Pancreas (tissue), 10 donors: ENCODE data around the gene CAPN13. TPM values are rescaled to one million over a fixed set of nuclear protein-coding genes. Genes with fewer than 3 reads are reported as not detected.

Experiments
- ATAC-seq, 4 donors: fragments of 200-7000 bp; cut with Tn5 transposase; one replicate each; pipeline versions ENCODE4 v1.8.0 to v1.9.1; 2020; ENCODE audit warnings: mild to moderate bottlenecking in 4 of 4, moderate library complexity in 4 of 4
- DNase-seq, 6 donors: peaks; one replicate each; pipeline ENCODE4 v3.0.0-alpha.2; 2020
- FAIRE-seq: peaks from 2 replicates; lab custom pipeline; 2012; peaks lifted over from hg19 to GRCh38; lab: Jason Lieb, UNC
- H3K27ac ChIP-seq, 4 donors: fragments of 200-600 bp; sonication (generic); 1 replicate in 3 of 4; 2 replicates in 1 of 4; pipeline versions ENCODE4 v1.5.0 to v1.8.0; 2020
- H3K27me3 ChIP-seq, 4 donors: fragments of 200-600 bp; one replicate each; pipeline ENCODE4 v1.8.0; 2021
- H3K36me3 ChIP-seq, 3 donors: fragments of 200-600 bp; sonication (generic) in 1 of 3; one replicate each; pipeline versions ENCODE4 v1.5.0 to v1.8.0; 2020 to 2021
- H3K4me1 ChIP-seq, 3 donors: fragments of 200-600 bp; one replicate each; pipeline ENCODE4 v1.8.0; 2021
- H3K4me3 ChIP-seq, 4 donors: fragments of 200-600 bp; sonication (generic) in 2 of 4; one replicate each; pipeline versions ENCODE4 v1.5.0 to v1.8.0; 2020 to 2021
- H3K9me3 ChIP-seq, 4 donors: fragments of 200-600 bp; one replicate each; pipeline ENCODE4 v1.8.0; 2021
- whole genome bisulfite sequencing, 2 donors: extraction: QIAGEN DNeasy Blood & Tissue Kit; methylation state at CpG; one replicate each; pipeline ENCODE4 v1.1.7; 2013; 5-methylcytosine and 5-hydroxymethylcytosine counted together
- intact Hi-C, 3 donors: fragments of 100-400 bp; cut with DNase I; formaldehyde crosslinking; loops; one replicate each; pipeline versions ENCODE4 v1.11.1 to v1.14.2; 2022
- polyA plus RNA-seq, 2 donors: library from polyadenylated mRNA; stranded (reverse); fragments of 200-250 nt; gene quantifications; one replicate each; pipeline ENCODE4 v1.2.3, GENCODE V29; 2013
- total RNA-seq, 6 donors: library from RNA; stranded (reverse); fragmentation: NEBNext Ultra II Directional in 4 of 6; extraction: Animal tissue kit (Norgen Biotek cat#: 25700) in 4 of 6; gene quantifications; one replicate each; pipeline versions ENCODE4 v1.2.1 to v1.2.4, GENCODE V29; 2021 to 2023
- TF ChIP-seq, protein P1 (sequence below), 4 donors: fragments of 200-600 bp; sonication (generic) in 3 of 4; IDR thresholded peaks; one replicate each; pipeline versions ENCODE4 v1.5.0 to v1.8.0; 2021; ENCODE audit warnings: antibody characterized with exemption in 4 of 4
- donor health status: healthy with polysubstance abuse.
- donor health status: DM: no; HTN: no; CAD: no; lungs with moderate emphysema.
- donor health status: DM: no; HTN: no; CAD: no.
- donor health status: control.
- donor health status: control.
- donor health status: Bipolar disorder and iron deficiency.
- donor health status: DM: yes; HTN: yes; CAD: no.
- donor health status: DM: no; HTN: no; CAD: no.
- donor health status: DM: no; HTN: no; CAD: no.
- donor health status: DM: yes; HTN: yes; CAD: no.

The CAPN13 gene
- total and polyA plus RNA-seq, 8 donors = 2.7 to 18.3 (median 6.5) TPM

DNA sequence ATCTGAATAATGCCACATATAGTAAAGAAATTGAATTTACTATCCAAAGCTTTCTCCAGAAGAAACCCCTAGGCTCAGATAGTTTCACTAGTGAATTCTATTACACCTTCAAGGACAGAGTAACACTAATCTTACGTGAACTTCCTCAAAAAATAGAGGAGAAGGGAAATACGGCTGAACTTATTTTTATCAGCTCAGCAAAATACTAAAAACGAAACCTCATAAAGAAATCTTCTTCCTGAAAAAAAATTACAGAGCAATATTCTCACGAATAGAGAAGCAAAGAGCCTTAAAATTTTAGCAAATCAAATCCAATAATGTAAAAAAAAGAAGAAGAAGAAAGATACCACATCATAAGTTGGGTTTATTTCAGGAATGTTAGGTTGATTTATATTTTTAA lies 14.7 kb downstream of the CAPN13 start:
- intact Hi-C loops = no loop called here
- FAIRE-seq (no peak), DNase-seq (no peak), ATAC-seq (no peak)
- WGBS, 2 donors = 73 to 78% methylated on average over 4 of the region's 4 CpGs
- no peaks in the 10 kb centered on the region for H3K27me3 ChIP-seq
- no peak overlapping the region for H3K4me3 ChIP-seq
- peaks cover 6 to 12% (median 6%) of the 10 kb centered on the region in 3 donors for H3K4me1 ChIP-seq
- TF ChIP-seq, protein P1, sequence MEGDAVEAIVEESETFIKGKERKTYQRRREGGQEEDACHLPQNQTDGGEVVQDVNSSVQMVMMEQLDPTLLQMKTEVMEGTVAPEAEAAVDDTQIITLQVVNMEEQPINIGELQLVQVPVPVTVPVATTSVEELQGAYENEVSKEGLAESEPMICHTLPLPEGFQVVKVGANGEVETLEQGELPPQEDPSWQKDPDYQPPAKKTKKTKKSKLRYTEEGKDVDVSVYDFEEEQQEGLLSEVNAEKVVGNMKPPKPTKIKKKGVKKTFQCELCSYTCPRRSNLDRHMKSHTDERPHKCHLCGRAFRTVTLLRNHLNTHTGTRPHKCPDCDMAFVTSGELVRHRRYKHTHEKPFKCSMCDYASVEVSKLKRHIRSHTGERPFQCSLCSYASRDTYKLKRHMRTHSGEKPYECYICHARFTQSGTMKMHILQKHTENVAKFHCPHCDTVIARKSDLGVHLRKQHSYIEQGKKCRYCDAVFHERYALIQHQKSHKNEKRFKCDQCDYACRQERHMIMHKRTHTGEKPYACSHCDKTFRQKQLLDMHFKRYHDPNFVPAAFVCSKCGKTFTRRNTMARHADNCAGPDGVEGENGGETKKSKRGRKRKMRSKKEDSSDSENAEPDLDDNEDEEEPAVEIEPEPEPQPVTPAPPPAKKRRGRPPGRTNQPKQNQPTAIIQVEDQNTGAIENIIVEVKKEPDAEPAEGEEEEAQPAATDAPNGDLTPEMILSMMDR (IDR thresholded peaks at IDR 0.05) = no peak
- no peaks in the 10 kb centered on the region for H3K9me3 ChIP-seq
- no peak overlapping the region for H3K27ac ChIP-seq
- H3K36me3 ChIP-seq = no peaks in the 10 kb centered on the region

DNA sequence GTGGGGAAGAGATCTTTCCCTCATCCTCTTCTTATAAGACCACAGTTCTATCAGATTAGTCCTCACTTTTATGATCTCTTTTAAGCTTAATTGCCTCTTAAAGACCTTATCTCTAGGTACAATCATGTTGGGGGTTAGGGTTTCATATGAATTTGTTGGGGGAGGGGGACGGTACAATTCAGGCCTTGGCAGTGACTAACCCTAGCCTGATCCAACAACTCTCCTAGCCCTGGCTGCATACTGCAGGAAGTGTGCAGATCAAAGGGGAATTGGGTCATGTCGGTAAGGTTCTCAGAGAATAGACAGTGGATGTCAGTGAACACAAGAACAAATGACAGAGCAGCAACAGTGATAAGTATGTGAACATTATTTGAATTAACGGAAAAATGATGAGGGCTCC lies 16.4 kb downstream of the CAPN13 start:
- TF ChIP-seq, protein P1 (IDR thresholded peaks at IDR 0.05) = no peak
- Histone ChIP-seq H3K27ac (no peak overlapping the region), H3K36me3 (no peaks in the 10 kb centered on the region), H3K4me1 (no peaks in the 10 kb centered on the region), H3K4me3 (no peak overlapping the region), H3K9me3 (no peaks in the 10 kb centered on the region), H3K27me3 (no peaks in the 10 kb centered on the region)
- DNase-seq (no peak), ATAC-seq (no peak), FAIRE-seq (no peak)
- intact Hi-C loops = no loop called here
- WGBS, 2 donors = 67 to 75% methylated on average over 3 of the region's 3 CpGs

DNA sequence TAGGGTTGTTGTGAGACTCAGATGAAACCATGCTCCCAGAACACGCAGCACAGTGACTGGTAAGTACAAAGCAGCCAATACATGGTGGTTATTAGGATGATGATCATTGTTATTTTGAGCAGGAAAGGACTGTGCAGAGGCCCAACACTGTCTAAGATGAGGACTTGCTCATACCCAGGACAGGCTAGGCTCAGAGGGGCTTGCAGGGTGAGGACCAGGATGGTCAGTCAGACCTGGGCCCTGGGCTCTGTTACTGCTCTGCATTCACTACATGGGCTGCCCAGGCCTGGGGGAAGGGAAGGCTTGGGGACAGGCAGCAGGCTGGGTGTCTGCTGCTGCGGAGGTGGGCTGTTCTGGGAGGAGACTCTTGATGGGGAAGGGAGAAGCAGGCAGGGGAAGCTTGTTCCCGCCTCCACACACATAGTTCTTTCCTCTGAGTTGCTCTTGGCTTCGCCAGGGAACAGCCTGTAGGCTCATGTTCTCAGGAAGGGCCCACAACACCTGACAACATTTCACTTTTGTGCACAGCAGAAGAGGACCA lies 17.5 kb downstream of the CAPN13 start:
- Histone ChIP-seq H3K9me3 (no peaks in the 10 kb centered on the region), H3K27me3 (no peaks in the 10 kb centered on the region), H3K36me3 (no peaks in the 10 kb centered on the region), H3K4me1 (no peaks in the 10 kb centered on the region), H3K4me3 (no peak overlapping the region), H3K27ac (no peak overlapping the region)
- TF ChIP-seq, protein P1 (IDR thresholded peaks at IDR 0.05) = no peak
- no peak for FAIRE-seq
- DNase-seq = no peak
- ATAC-seq = no peak
- WGBS, 2 donors = 85 to 92% methylated on average over 4 of the region's 4 CpGs
- intact Hi-C loops = no loop called here

DNA sequence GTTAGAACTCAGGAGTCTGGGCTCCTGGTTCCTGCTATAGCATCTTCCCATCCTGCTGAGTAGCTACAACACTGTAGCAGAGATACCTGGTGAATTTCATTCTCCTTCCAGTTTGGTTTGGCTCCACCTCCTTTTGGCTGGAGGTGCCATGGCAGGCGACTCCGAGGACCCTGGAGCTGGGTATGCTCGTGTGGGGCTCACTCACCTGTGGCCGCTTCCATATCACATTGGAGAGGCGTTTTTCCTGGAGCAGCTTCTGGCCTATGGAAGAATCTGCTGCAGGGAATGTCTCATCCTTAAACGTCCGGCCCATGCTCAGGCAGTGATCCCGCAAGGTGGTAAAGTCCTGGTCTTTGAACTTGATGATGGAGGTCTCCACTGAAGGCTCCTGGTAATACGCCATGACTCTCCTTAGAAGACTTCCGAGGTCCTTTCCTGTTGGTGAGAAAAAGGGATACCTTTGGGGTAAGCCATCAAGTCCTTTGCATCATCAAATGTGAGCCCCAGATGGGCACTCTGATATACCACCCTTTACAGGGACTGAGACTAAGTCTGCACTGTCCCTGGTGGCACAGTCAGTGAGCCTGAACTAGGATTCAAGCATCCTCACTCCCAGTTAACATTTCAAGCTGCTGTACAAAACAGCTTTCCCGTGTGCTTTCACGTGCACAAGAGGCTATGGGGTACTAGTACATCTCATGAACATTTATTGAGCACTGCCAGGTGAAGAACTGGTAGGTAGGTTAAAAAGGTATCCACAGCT lies 20.1 kb downstream of the CAPN13 start:
- H3K36me3 ChIP-seq = no peaks in the 10 kb centered on the region
- no peak overlapping the region for H3K4me3 ChIP-seq
- H3K9me3 ChIP-seq = no peaks in the 10 kb centered on the region
- intact Hi-C loops = no loop called here
- no peaks in the 10 kb centered on the region for H3K4me1 ChIP-seq
- H3K27ac ChIP-seq = no peak overlapping the region
- FAIRE-seq (no peak), DNase-seq (no peak), ATAC-seq (no peak)
- WGBS, 2 donors = 79 to 84% methylated on average over 12 of the region's 12 CpGs
- H3K27me3 ChIP-seq = no peaks in the 10 kb centered on the region
- TF ChIP-seq, protein P1 (IDR thresholded peaks at IDR 0.05) = no peak

DNA sequence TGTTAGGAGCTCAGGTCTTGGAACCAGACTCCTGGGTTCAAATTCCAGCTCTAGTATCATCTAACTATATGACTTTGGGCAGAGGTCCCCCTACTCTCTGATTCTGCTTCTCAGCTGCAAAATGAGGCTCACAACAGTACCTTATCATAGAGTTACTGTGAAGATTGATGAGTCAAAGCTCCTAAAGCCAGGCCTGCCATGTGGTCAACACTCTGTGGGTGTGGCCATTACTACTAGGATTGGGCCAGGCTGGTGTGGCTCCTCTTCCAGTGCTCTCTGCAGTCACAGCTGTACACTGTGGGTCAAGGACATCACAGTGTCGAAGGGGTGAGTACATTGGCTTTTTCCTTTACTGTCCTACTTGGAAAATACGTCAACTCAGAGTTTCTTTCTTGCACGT lies 22.6 kb downstream of the CAPN13 start:
- no peaks in the 10 kb centered on the region for H3K36me3 ChIP-seq
- no peak overlapping the region for H3K27ac ChIP-seq
- 85 to 97% methylated on average over 3 of the region's 3 CpGs for WGBS, 2 donors
- no peaks in the 10 kb centered on the region for H3K27me3 ChIP-seq
- no peak overlapping the region for H3K4me3 ChIP-seq
- H3K4me1 ChIP-seq = no peaks in the 10 kb centered on the region
- no peak for DNase-seq
- FAIRE-seq = no peak
- intact Hi-C loops = no loop called here
- H3K9me3 ChIP-seq = no peaks in the 10 kb centered on the region
- TF ChIP-seq, protein P1 (IDR thresholded peaks at IDR 0.05) = no peak
- ATAC-seq = no peak
